Osteocyte (in vitro differentiated cells): ENCODE results near the gene KLHL33. TPM values are rescaled to one million over a fixed set of nuclear protein-coding genes. Genes with fewer than 3 reads are reported as not detected.

Source experiments
- DNase-seq: peaks from one replicate; pipeline ENCODE4 v3.0.0; 2021; ENCODE audit warnings: mixed read lengths; ENCODE audit not compliant: unreplicated experiment; ENCODE audit errors: extremely low spot score
- H3K27ac Mint-ChIP-seq: one replicate; pipeline ENCODE4 v1.8.0; 2021; ENCODE audit warnings: mild to moderate bottlenecking, mixed read lengths; ENCODE audit not compliant: unreplicated experiment
- H3K27me3 Mint-ChIP-seq: one replicate; pipeline ENCODE4 v1.8.0; 2021; ENCODE audit warnings: mixed read lengths; ENCODE audit not compliant: unreplicated experiment
- H3K36me3 Mint-ChIP-seq: one replicate; pipeline ENCODE4 v1.8.0; 2021; ENCODE audit warnings: mixed read lengths; ENCODE audit not compliant: unreplicated experiment
- H3K4me1 Mint-ChIP-seq: one replicate; pipeline ENCODE4 v1.8.0; 2021; ENCODE audit warnings: mixed read lengths; ENCODE audit not compliant: unreplicated experiment
- H3K4me3 Mint-ChIP-seq: one replicate; pipeline ENCODE4 v1.8.0; 2021; ENCODE audit warnings: mild to moderate bottlenecking, moderate library complexity, mixed read lengths; ENCODE audit not compliant: unreplicated experiment
- H3K9me3 Mint-ChIP-seq: one replicate; pipeline ENCODE4 v1.8.0; 2021; ENCODE audit warnings: mixed read lengths; ENCODE audit not compliant: unreplicated experiment
- total RNA-seq: library from RNA; stranded (reverse); gene quantifications from 2 replicates; pipeline ENCODE4 v1.2.1, GENCODE V29; 2021
- TF ChIP-seq, protein P1 (sequence below): fragments of 200-600 bp; sonication (generic); IDR thresholded peaks from 2 replicates; pipeline ENCODE4 v1.5.0; 2021; ENCODE audit warnings: antibody characterized with exemption, mild to moderate bottlenecking, moderate library complexity

Gene KLHL33
- total RNA-seq, 1 donor from 2014 or later = 0.08 TPM

DNA sequence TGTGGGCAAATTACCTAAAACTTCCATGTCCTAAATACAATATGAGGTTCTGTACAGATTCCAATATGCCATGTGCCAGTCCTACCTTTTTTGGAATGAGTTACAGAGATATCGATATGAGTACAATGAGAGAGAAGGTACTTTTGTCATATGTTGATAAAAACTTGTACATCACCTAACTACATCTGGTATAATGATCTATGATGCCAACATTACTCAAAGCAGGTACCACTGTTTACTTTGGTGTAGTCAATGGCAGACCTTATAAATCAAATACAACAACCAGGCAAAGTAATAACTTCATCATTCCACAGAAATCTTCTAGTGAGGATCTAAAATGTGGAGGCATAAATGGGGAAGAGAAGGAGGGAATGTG lies 35.4 kb downstream of the KLHL33 start:
- Mint-ChIP-seq H3K27me3 (no peaks in the 10 kb centered on the region), H3K27ac (no peak overlapping the region), H3K4me3 (no peak overlapping the region), H3K9me3 (no peaks in the 10 kb centered on the region), H3K36me3 (peaks cover 52% of the 10 kb centered on the region), H3K4me1 (no peaks in the 10 kb centered on the region)
- DNase-seq = no peak
- TF ChIP-seq, protein P1, sequence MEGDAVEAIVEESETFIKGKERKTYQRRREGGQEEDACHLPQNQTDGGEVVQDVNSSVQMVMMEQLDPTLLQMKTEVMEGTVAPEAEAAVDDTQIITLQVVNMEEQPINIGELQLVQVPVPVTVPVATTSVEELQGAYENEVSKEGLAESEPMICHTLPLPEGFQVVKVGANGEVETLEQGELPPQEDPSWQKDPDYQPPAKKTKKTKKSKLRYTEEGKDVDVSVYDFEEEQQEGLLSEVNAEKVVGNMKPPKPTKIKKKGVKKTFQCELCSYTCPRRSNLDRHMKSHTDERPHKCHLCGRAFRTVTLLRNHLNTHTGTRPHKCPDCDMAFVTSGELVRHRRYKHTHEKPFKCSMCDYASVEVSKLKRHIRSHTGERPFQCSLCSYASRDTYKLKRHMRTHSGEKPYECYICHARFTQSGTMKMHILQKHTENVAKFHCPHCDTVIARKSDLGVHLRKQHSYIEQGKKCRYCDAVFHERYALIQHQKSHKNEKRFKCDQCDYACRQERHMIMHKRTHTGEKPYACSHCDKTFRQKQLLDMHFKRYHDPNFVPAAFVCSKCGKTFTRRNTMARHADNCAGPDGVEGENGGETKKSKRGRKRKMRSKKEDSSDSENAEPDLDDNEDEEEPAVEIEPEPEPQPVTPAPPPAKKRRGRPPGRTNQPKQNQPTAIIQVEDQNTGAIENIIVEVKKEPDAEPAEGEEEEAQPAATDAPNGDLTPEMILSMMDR = no peak

DNA sequence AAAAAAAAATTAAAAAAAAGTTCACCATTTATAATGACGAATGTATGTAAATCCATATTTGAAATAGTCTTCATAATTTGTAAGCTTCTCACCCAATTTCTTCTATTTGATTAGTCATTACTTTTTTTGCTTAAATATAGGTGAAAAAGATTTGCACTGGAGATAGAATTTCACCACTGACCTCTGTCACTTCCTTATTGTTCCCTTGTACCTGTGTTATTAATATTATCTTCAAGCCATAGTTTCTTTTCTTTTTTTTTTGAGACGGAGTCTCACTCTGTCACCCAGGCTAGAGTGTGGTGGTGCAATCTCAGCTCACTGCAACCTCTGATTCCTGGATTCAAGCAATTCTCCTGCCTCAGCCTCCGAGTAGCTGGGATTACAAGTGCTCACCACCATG lies 38.5 kb downstream of the KLHL33 start:
- peaks cover 43% of the 10 kb centered on the region for H3K36me3 Mint-ChIP-seq
- no peaks in the 10 kb centered on the region for H3K4me1 Mint-ChIP-seq
- no peaks in the 10 kb centered on the region for H3K9me3 Mint-ChIP-seq
- no peak for DNase-seq
- no peak overlapping the region for H3K4me3 Mint-ChIP-seq
- H3K27ac Mint-ChIP-seq = no peak overlapping the region
- TF ChIP-seq, protein P1 = no peak
- H3K27me3 Mint-ChIP-seq = no peaks in the 10 kb centered on the region

DNA sequence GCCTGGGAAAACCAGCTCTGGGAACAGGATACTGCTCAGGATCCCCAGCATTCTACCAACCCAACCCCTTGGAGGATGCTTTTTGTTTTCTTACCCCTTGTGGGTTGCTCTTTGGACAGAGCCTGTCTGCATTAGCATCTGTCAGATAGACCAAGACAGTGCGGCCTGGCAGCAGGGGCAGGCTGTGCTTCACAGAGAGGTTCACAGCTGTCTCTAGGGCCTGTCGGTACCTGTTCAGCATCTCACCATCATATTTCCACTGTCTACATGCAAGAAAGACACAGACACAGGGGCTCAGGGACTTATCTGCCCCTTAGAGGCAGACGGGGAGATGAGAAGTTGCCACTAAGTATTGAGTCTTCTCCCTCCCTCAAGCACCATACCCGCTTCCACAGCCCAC lies 44.5 kb downstream of the KLHL33 start:
- Mint-ChIP-seq H3K9me3 (no peaks in the 10 kb centered on the region), H3K27ac (no peak overlapping the region), H3K4me3 (no peak overlapping the region), H3K4me1 (no peaks in the 10 kb centered on the region), H3K27me3 (no peaks in the 10 kb centered on the region), H3K36me3 (peaks cover 41% of the 10 kb centered on the region)
- no peak for DNase-seq
- TF ChIP-seq, protein P1 = no peak

DNA sequence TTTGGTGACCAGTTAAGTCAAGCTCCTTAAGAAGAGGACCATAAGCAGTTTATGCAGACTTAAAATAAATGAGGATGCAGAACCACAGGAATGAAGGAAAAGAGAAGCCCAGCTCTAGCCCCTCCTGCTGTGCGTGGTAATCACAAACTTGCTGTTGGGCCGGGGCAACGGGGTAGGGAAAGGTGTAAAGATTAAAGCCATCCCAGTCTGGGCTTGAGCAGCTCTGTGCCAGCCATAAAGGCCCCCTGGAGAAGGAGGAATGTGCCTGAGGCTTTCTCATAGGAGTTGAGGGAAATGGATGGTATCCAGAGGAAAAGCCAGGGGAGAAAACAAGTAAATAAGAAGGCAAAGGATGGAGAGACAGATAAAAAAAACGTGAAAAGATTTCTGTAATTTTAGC lies 47.8 kb downstream of the KLHL33 start:
- no peaks in the 10 kb centered on the region for H3K4me1 Mint-ChIP-seq
- H3K9me3 Mint-ChIP-seq = no peaks in the 10 kb centered on the region
- H3K27ac Mint-ChIP-seq = no peak overlapping the region
- H3K27me3 Mint-ChIP-seq = no peaks in the 10 kb centered on the region
- TF ChIP-seq, protein P1 = no peak
- H3K36me3 Mint-ChIP-seq = peaks cover 40% of the 10 kb centered on the region
- H3K4me3 Mint-ChIP-seq = no peak overlapping the region
- no peak for DNase-seq

DNA sequence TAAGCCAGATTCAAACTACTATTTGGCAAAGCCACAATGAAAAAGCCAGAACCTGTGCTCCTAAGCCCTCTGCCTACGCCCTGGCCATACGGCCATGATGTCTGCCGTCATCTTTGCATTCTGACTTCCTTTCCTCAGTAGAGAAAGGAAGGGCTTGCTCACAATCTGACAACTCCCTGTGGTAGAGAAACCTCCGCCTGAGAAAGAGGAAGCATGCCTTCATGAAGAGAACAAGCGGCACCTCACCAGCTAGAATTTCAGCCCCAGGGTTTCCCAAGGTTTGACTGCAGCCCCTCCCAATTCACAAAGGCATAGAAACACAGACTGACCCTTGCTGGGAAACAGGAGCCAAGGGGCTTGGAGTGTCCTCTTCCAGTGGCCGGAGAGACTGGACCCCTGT lies 48.4 kb downstream of the KLHL33 start:
- no peak overlapping the region for H3K4me3 Mint-ChIP-seq
- H3K36me3 Mint-ChIP-seq = peaks cover 39% of the 10 kb centered on the region
- no peaks in the 10 kb centered on the region for H3K9me3 Mint-ChIP-seq
- H3K27ac Mint-ChIP-seq = no peak overlapping the region
- no peaks in the 10 kb centered on the region for H3K4me1 Mint-ChIP-seq
- TF ChIP-seq, protein P1 = no peak
- no peak for DNase-seq
- no peaks in the 10 kb centered on the region for H3K27me3 Mint-ChIP-seq
